ENCODE measurements around the gene AFF4.
"Not testable (repeated sequence)": the region's sequence is repeated elsewhere in the genome, so short reads cannot be mapped to it uniquely, and the experiment has no call there.

DNA sequence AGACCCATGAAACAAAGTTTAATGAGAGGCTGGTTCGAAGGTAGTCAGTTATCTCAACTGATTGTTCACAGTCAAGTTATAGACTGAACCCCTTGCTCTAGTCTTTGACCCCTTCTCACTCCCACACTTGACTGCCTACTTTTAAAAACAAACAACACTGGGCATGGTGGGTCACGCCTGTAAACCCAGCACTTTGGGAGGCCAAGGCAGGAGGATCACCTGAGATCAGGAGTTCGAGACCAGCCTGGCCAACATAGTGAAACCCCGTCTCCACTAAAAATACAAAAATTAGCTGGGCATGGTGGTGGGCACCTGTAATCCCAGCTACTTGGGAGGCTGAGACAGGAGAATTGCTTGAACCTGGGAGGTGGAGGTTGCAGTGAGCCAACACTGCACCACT, 18.1 kb downstream of the AFF4 start:
- not testable (repeated sequence) for TF ChIP-seq ARNTL (CRISPR knock-in tag; IDR thresholded peaks at IDR 0.05; ENCODE audit: borderline replicate concordance, low read depth); ZNF8 (CRISPR knock-in tag; IDR thresholded peaks at IDR 0.05); OSR1 (CRISPR knock-in tag; IDR thresholded peaks at IDR 0.05); ZFP30 (CRISPR knock-in tag; IDR thresholded peaks at IDR 0.05)
- TF ChIP-seq, protein P1, sequence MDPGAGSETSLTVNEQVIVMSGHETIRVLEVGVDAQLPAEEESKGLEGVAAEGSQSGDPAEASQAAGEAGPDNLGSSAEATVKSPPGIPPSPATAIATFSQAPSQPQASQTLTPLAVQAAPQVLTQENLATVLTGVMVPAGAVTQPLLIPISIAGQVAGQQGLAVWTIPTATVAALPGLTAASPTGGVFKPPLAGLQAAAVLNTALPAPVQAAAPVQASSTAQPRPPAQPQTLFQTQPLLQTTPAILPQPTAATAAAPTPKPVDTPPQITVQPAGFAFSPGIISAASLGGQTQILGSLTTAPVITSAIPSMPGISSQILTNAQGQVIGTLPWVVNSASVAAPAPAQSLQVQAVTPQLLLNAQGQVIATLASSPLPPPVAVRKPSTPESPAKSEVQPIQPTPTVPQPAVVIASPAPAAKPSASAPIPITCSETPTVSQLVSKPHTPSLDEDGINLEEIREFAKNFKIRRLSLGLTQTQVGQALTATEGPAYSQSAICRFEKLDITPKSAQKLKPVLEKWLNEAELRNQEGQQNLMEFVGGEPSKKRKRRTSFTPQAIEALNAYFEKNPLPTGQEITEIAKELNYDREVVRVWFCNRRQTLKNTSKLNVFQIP (CRISPR knock-in tag; IDR thresholded peaks at IDR 0.05; ENCODE audit: borderline replicate concordance, low read depth): not testable (repeated sequence)
- TF ChIP-seq, protein P2, sequence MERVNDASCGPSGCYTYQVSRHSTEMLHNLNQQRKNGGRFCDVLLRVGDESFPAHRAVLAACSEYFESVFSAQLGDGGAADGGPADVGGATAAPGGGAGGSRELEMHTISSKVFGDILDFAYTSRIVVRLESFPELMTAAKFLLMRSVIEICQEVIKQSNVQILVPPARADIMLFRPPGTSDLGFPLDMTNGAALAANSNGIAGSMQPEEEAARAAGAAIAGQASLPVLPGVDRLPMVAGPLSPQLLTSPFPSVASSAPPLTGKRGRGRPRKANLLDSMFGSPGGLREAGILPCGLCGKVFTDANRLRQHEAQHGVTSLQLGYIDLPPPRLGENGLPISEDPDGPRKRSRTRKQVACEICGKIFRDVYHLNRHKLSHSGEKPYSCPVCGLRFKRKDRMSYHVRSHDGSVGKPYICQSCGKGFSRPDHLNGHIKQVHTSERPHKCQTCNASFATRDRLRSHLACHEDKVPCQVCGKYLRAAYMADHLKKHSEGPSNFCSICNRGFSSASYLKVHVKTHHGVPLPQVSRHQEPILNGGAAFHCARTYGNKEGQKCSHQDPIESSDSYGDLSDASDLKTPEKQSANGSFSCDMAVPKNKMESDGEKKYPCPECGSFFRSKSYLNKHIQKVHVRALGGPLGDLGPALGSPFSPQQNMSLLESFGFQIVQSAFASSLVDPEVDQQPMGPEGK (CRISPR knock-in tag; IDR thresholded peaks at IDR 0.05; ENCODE audit: borderline replicate concordance): not testable (repeated sequence)
- TF ChIP-seq, protein P3, sequence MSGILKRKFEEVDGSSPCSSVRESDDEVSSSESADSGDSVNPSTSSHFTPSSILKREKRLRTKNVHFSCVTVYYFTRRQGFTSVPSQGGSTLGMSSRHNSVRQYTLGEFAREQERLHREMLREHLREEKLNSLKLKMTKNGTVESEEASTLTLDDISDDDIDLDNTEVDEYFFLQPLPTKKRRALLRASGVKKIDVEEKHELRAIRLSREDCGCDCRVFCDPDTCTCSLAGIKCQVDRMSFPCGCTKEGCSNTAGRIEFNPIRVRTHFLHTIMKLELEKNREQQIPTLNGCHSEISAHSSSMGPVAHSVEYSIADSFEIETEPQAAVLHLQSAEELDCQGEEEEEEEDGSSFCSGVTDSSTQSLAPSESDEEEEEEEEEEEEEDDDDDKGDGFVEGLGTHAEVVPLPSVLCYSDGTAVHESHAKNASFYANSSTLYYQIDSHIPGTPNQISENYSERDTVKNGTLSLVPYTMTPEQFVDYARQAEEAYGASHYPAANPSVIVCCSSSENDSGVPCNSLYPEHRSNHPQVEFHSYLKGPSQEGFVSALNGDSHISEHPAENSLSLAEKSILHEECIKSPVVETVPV (CRISPR knock-in tag; IDR thresholded peaks at IDR 0.05): not testable (repeated sequence)
